PC-9 (cell line): Measurements from ENCODE around the gene OSBPL3. TPM values are rescaled to one million over a fixed set of nuclear protein-coding genes. Genes with fewer than 3 reads are reported as not detected.

Experiments used
- BruUV-seq: library from RNA; stranded (reverse); fragments of 400-500 nt; replicated peaks from 2 replicates; lab custom pipeline; 2021; lab: Mats Ljungman, UMichigan
- CTCF ChIA-PET: fragments of 300-600 bp; sonication (Branson Sonifier 250); formaldehyde crosslinking; loops from one replicate; lab custom pipeline; 2022; ENCODE audit warnings: antibody characterized with exemption; lab: Charles Lee
- POLR2A ChIA-PET: fragments of 300-600 bp; sonication (Branson Sonifier 250); formaldehyde crosslinking; loops from one replicate; lab custom pipeline; 2022; ENCODE audit warnings: antibody characterized with exemption; ENCODE audit not compliant: unreplicated experiment; lab: Charles Lee
- DNase-seq, 2 experiments: peaks; one replicate each; pipeline versions ENCODE4 v3.0.0 to v3.0.0-alpha.2; 2015 to 2022; ENCODE audit warnings: mixed read lengths in 1 of 2
- H2AFZ ChIP-seq: fragments of 200-600 bp; sonication (generic); 2 replicates; pipeline ENCODE4 v1.8.1; 2017; ENCODE audit warnings: antibody characterized with exemption
- H3F3A ChIP-seq: fragments of 200-600 bp; sonication (generic); 2 replicates; pipeline ENCODE4 v1.8.1; 2017; ENCODE audit warnings: antibody characterized with exemption, mild to moderate bottlenecking, low read depth; ENCODE audit not compliant: insufficient read depth
- H3K27ac ChIP-seq: fragments of 200-600 bp; sonication (generic); 2 replicates; pipeline ENCODE4 v1.6.1; 2016; ENCODE audit warnings: mixed run types
- H3K27me3 ChIP-seq: fragments of 200-600 bp; sonication (generic); 2 replicates; pipeline ENCODE4 v1.6.1; 2016; ENCODE audit warnings: low read depth, mixed run types; ENCODE audit not compliant: insufficient read depth
- H3K36me3 ChIP-seq: fragments of 200-600 bp; sonication (generic); 2 replicates; pipeline ENCODE4 v1.6.1; 2016; ENCODE audit warnings: low read depth, mixed run types
- H3K4me1 ChIP-seq: fragments of 200-600 bp; sonication (generic); replicated peaks from 2 replicates; pipeline ENCODE4 v1.6.1; 2016; ENCODE audit warnings: mixed run types; ENCODE audit not compliant: insufficient read depth
- H3K4me2 ChIP-seq: fragments of 200-600 bp; sonication (generic); 2 replicates; pipeline ENCODE4 v1.6.1; 2017; ENCODE audit warnings: mixed run types
- H3K4me3 ChIP-seq: fragments of 200-600 bp; sonication (generic); 2 replicates; pipeline ENCODE4 v1.6.1; 2016; ENCODE audit warnings: mixed run types
- H3K79me2 ChIP-seq: fragments of 200-600 bp; sonication (generic); 2 replicates; pipeline ENCODE4 v1.6.1; 2017; ENCODE audit warnings: low read depth, mixed run types
- H3K9me2 ChIP-seq: fragments of 200-600 bp; sonication (generic); 2 replicates; pipeline ENCODE4 v1.8.1; 2017; ENCODE audit warnings: mild to moderate bottlenecking; ENCODE audit not compliant: insufficient read depth
- H3K9me3 ChIP-seq: fragments of 200-600 bp; sonication (generic); 2 replicates; pipeline ENCODE4 v1.8.1; 2016; ENCODE audit warnings: low read depth; ENCODE audit not compliant: insufficient read depth
- H4K20me1 ChIP-seq: fragments of 200-600 bp; sonication (generic); 2 replicates; pipeline ENCODE4 v1.8.1; 2017; ENCODE audit not compliant: insufficient read depth
- CTCF ChIP-seq: fragments of 200-600 bp; sonication (generic); conservative IDR thresholded peaks from 2 replicates; pipeline ENCODE4 v1.6.1; 2017; ENCODE audit warnings: mixed run types, antibody characterized with exemption, mild to moderate bottlenecking, moderate library complexity
- EZH2 ChIP-seq: fragments of 200-600 bp; sonication (generic); IDR thresholded peaks from 2 replicates; pipeline ENCODE4 v1.8.0; 2017; ENCODE audit warnings: antibody characterized with exemption, low read depth
- intact Hi-C: fragments of 100-400 bp; cut with micrococcal nuclease; formaldehyde crosslinking; loops from one replicate; pipeline ENCODE4 v1.10.0; 2022; ENCODE audit not compliant: unreplicated experiment
- total RNA-seq: library from RNA; stranded (reverse); gene quantifications from 2 replicates; pipeline ENCODE4 v1.2.3, GENCODE V29; 2021

Gene OSBPL3
- total RNA-seq, 1 experiment from 2014 or later: 87.6 TPM

GRCh38 chr7:24812305-24812945 is 167.6 kb downstream of the OSBPL3 start:
- no TSS peak for BruUV-seq
- Histone ChIP-seq H3K36me3 (no peaks in the 10 kb centered on the region), H3K79me2 (no peaks in the 10 kb centered on the region), H3K9me3 (no peaks in the 10 kb centered on the region), H2AFZ (no peak overlapping the region), H3K27me3 (no peaks in the 10 kb centered on the region), H3K4me3 (no peak overlapping the region), H3K4me1 (no peaks in the 10 kb centered on the region), H3F3A (no peaks in the 10 kb centered on the region; the same call in 1 of the 2 replicates), H3K27ac (no peak overlapping the region), H3K9me2 (no peaks in the 10 kb centered on the region), H3K4me2 (no peak overlapping the region), H4K20me1 (no peaks in the 10 kb centered on the region)
- intact Hi-C loops: loop anchor here (1.0 to 5.0 kb wide), 3 partner anchors 235 to 281 kb away; no protein-coding TSS in a partner anchor
- TF ChIP-seq CTCF (peak; percentile 99), EZH2 (no peak)
- CTCF ChIA-PET: interaction anchor here (0.5 to 3.2 kb wide), 22 partner anchors 8 to 558 kb away, joined by 3 to 55 read pairs (median 6); no protein-coding TSS in a partner anchor
- POLR2A ChIA-PET: interaction anchor here (0.5 kb wide), 1 partner anchor 199 kb away, joined by 4 read pairs; no protein-coding TSS in a partner anchor
- peak in 1 of 2 experiments; percentile 61 for DNase-seq

- no peak for DNase-seq
Observed at GRCh38 chr7:24808518-24808917, 171.5 kb downstream of the OSBPL3 start.

GRCh38 chr7:24802300-24802699 is 177.7 kb downstream of the OSBPL3 start:
- Histone ChIP-seq H3K4me3 (no peak overlapping the region), H3K9me3 (no peaks in the 10 kb centered on the region), H4K20me1 (no peaks in the 10 kb centered on the region), H3F3A (no peaks in the 10 kb centered on the region), H3K9me2 (no peaks in the 10 kb centered on the region), H3K27ac (no peak overlapping the region), H3K36me3 (peaks cover 23% of the 10 kb centered on the region; the same call in 1 of the 2 replicates), H3K27me3 (no peaks in the 10 kb centered on the region), H3K4me1 (no peaks in the 10 kb centered on the region), H3K79me2 (no peaks in the 10 kb centered on the region), H2AFZ (no peak overlapping the region), H3K4me2 (no peak overlapping the region)
- no TSS peak for BruUV-seq
- POLR2A ChIA-PET: no interaction called here
- intact Hi-C loops: no loop called here
- DNase-seq: no peak
- TF ChIP-seq EZH2 (no peak), CTCF (no peak)
- CTCF ChIA-PET: interaction anchor here (0.6 kb wide), 1 partner anchor 68 kb away, joined by 3 read pairs; no protein-coding TSS in a partner anchor

More at GRCh38 chr7:24808518-24808917, 171.5 kb downstream of the OSBPL3 start:
- H3K4me2 ChIP-seq: no peak overlapping the region
- H3K9me2 ChIP-seq: no peaks in the 10 kb centered on the region
- POLR2A ChIA-PET: no interaction called here
- CTCF ChIA-PET: no interaction called here
- no peak overlapping the region for H3K27ac ChIP-seq
- no peaks in the 10 kb centered on the region; the same call in 1 of the 2 replicates for H3F3A ChIP-seq
- no peaks in the 10 kb centered on the region for H3K9me3 ChIP-seq
- H2AFZ ChIP-seq: no peak overlapping the region
- peaks cover 16% of the 10 kb centered on the region; the same call in 1 of the 2 replicates for H3K36me3 ChIP-seq
- H3K4me3 ChIP-seq: no peak overlapping the region
- no peaks in the 10 kb centered on the region for H4K20me1 ChIP-seq
- no peaks in the 10 kb centered on the region for H3K79me2 ChIP-seq
- H3K4me1 ChIP-seq: no peaks in the 10 kb centered on the region
- TF ChIP-seq EZH2 (no peak), CTCF (no peak)
- no TSS peak for BruUV-seq
- no peaks in the 10 kb centered on the region for H3K27me3 ChIP-seq
- intact Hi-C loops: no loop called here
